DOHH2 (cell line): ENCODE results near the gene KIF9.
"Not testable (repeated sequence)": the region's sequence is repeated elsewhere in the genome, so short reads cannot be mapped to it uniquely, and the experiment has no call there.

ENCODE experiments used
- EZH2phosphoT487 ChIP-seq: fragments of 200-600 bp; sonication (generic); IDR thresholded peaks from 2 replicates; pipeline ENCODE4 v1.6.1; 2017; ENCODE audit warnings: borderline replicate concordance, mild to moderate bottlenecking, antibody characterized with exemption, low read length, moderate library complexity, mixed read lengths
- TF ChIP-seq, protein P1 (sequence below): fragments of 200-600 bp; sonication (generic); IDR thresholded peaks from one replicate; pipeline ENCODE4 v1.5.1; 2014; ENCODE audit warnings: antibody characterized with exemption, mild to moderate bottlenecking, low read depth, low read length; ENCODE audit not compliant: poor library complexity, severe bottlenecking

DNA sequence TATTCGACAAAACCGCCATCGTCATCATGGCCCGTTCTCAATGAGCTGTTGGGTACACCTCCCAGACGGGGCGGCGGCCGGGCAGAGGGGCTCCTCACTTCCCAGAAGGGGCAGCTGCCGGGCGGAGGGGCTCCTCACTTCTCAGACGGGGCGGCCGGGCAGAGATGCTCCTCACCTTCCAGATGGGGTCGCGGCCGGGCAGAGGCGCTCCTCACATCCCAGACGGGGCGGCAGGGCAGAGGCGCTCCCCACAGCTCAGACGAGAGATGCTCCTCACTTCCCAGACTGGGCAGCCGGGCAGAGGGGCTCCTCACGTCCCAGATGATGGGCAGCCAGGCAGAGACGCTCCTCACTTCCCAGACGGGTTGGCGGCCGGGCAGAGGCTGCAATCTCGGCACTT is 26.6 kb upstream of the KIF9 start:
- TF ChIP-seq, protein P1, sequence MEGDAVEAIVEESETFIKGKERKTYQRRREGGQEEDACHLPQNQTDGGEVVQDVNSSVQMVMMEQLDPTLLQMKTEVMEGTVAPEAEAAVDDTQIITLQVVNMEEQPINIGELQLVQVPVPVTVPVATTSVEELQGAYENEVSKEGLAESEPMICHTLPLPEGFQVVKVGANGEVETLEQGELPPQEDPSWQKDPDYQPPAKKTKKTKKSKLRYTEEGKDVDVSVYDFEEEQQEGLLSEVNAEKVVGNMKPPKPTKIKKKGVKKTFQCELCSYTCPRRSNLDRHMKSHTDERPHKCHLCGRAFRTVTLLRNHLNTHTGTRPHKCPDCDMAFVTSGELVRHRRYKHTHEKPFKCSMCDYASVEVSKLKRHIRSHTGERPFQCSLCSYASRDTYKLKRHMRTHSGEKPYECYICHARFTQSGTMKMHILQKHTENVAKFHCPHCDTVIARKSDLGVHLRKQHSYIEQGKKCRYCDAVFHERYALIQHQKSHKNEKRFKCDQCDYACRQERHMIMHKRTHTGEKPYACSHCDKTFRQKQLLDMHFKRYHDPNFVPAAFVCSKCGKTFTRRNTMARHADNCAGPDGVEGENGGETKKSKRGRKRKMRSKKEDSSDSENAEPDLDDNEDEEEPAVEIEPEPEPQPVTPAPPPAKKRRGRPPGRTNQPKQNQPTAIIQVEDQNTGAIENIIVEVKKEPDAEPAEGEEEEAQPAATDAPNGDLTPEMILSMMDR, result not testable (repeated sequence)
- not testable (repeated sequence) for TF ChIP-seq EZH2phosphoT487
